K562 (cell line): Measurements from ENCODE around the gene GNS. TPM values are rescaled to one million over a fixed set of nuclear protein-coding genes. Genes with fewer than 3 reads are reported as not detected.

Experiments used
- ADNP ChIP-seq: fragments of 200-800 bp; sonication (Bioruptor generic); IDR thresholded peaks from 2 replicates; pipeline ENCODE4 v1.6.1; 2016; ENCODE audit warnings: missing genetic modification characterization, missing compliant biosample characterization
- ARID3A ChIP-seq: IDR thresholded peaks from 2 replicates; pipeline ENCODE4 v1.6.1; 2012; ENCODE audit warnings: low read depth, low read length, improper control_type of control experiment, borderline replicate concordance
- ATF7 ChIP-seq: fragments of 450-650 bp; IDR thresholded peaks from 2 replicates; pipeline ENCODE4 v1.7.1; 2014; ENCODE audit warnings: mild to moderate bottlenecking, moderate library complexity
- GABPB2 ChIP-seq: fragments of 250-450 bp; sonication (Bioruptor Pico); conservative IDR thresholded peaks from 2 replicates; pipeline ENCODE4 v1.5.1; 2021; ENCODE audit warnings: mild to moderate bottlenecking
- HNRNPK ChIP-seq: fragments of 200-400 bp; formaldehyde crosslinking; IDR thresholded peaks from one replicate; pipeline ENCODE4 v1.6.1; 2018; ENCODE audit warnings: mild to moderate bottlenecking, low read depth, low read length; ENCODE audit not compliant: poor library complexity, severe bottlenecking
- RAD21 ChIP-seq, 2 experiments: fragments of 250-450 bp in 1 of 2; fragments of 450-650 bp in 1 of 2; sonication (Bioruptor Pico) in 1 of 2; formaldehyde crosslinking in 1 of 2; IDR thresholded peaks in 1 of 2; conservative IDR thresholded peaks in 1 of 2; 2 replicates each; pipeline versions ENCODE4 v1.4.0 to v1.8.0; 2020 to 2022; ENCODE audit warnings: mild to moderate bottlenecking in 2 of 2, moderate library complexity in 1 of 2
- SMARCA4 ChIP-seq: fragments of 450-650 bp; IDR thresholded peaks from 2 replicates; pipeline ENCODE4 v1.6.1; 2016
- TCF7L2 ChIP-seq: fragments of 150-350 bp; IDR thresholded peaks from 2 replicates; pipeline ENCODE4 v1.6.1; 2016; ENCODE audit warnings: low read depth, mild to moderate bottlenecking, low read length, moderate library complexity
- TEAD1 ChIP-seq, 2 experiments: fragments of 450-650 bp in 1 of 2; sonication (generic) in 1 of 2; formaldehyde crosslinking; IDR thresholded peaks; 2 replicates each; pipeline versions ENCODE4 v1.4.0 to v1.8.0; 2020 to 2022; ENCODE audit warnings: mild to moderate bottlenecking in 2 of 2, missing genetic modification reagents in 1 of 2
- ZNF175 ChIP-seq: fragments of 200-800 bp; sonication (Bioruptor generic); IDR thresholded peaks from 2 replicates; pipeline ENCODE4 v1.6.1; 2016; ENCODE audit warnings: low read depth, mild to moderate bottlenecking, missing genetic modification characterization, missing compliant biosample characterization
- ZNF277 ChIP-seq: fragments of 250-450 bp; sonication (Bioruptor Pico); IDR thresholded peaks from 2 replicates; pipeline ENCODE4 v1.8.0; 2022; ENCODE audit warnings: inconsistent platforms, mild to moderate bottlenecking, moderate library complexity, borderline replicate concordance
- ZNF316 ChIP-seq: fragments of 450-650 bp; IDR thresholded peaks from 2 replicates; pipeline ENCODE4 v1.6.1; 2016
- polyA plus RNA-seq, 8 experiments: library from polyadenylated mRNA; depleted of rRNA in 4 of 8; stranded (reverse) in 5 of 8; unstranded in 3 of 8; fragments of >200 nt; fragmentation: Nextera tagmentation in 2 of 8; fragmentation: Illumina TruSeq in 1 of 8; extraction: Ambion mirVana in 2 of 8; extraction: Trizol in 1 of 8; gene quantifications; 2 replicates each; pipeline versions ENCODE4 v1.2.1 to v1.2.3, GENCODE V29; 2011 to 2014; ENCODE audit warnings: inconsistent platforms in 1 of 8, missing spikeins in 1 of 8
- total RNA-seq, 7 experiments: library from RNA; depleted of rRNA in 6 of 7; stranded (reverse); fragments of >200 nt in 6 of 7; fragmentation: Illumina TruSeq in 2 of 7; extraction: Trizol in 2 of 7; gene quantifications; 2 replicates each; pipeline versions ENCODE4 v1.2.1 to v1.2.3, GENCODE V29; 2011 to 2021; ENCODE audit warnings: low replicate concordance in 1 of 7

Gene GNS
- total and polyA plus RNA-seq, 9 of the 15 experiments (the other 6 are each of a cell fraction or from before 2014, with no cell fraction given) = 4.6 to 30.3 (median 18.9) TPM

GRCh38 chr12:64796205-64796845 lies 37.1 kb upstream of the GNS start (continued):
- TF ChIP-seq ARID3A (peak; percentile 82; the same call in 1 of the 2 replicates), ZNF175 (CRISPR knock-in tag) (no peak), RAD21 (CRISPR knock-in tag; conservative IDR thresholded peaks at IDR 0.05 in 1 of 2, IDR thresholded peaks at IDR 0.05 in 1 of 2) (peak; percentile 45 to 69), GABPB2 (CRISPR knock-in tag) (no peak), HNRNPK (no peak), ZNF277 (CRISPR knock-in tag) (no peak), ADNP (tag) (no peak), ATF7 (peak; percentile 41; the same call in 1 of the 2 replicates), ZNF316 (peak; percentile 77), TEAD1 (CRISPR knock-in tag; IDR thresholded peaks at IDR 0.05) (no peak), TCF7L2 (no peak), SMARCA4 (peak; percentile 51; the same call in 1 of the 2 replicates)
- TF ChIP-seq, all 486 proteins: peak for 36
